ENCODE data around the gene DNAH5. TPM values are rescaled to one million over a fixed set of nuclear protein-coding genes. Genes with fewer than 3 reads are reported as not detected.

Gene DNAH5
- total and polyA plus RNA-seq, 2 experiments from 2014 or later = 0.56 to 0.97 TPM

- Histone ChIP-seq H3K27me3 (ENCODE audit: insufficient read depth) (no peaks in the 10 kb centered on the region), H4K20me1 (replicated peaks; ENCODE audit: insufficient read depth) (no peaks in the 10 kb centered on the region), H3K4me3 (no peak overlapping the region), H3K9me2 (ENCODE audit: insufficient read depth) (peaks cover 6% of the 10 kb centered on the region; the same call in 1 of the 2 replicates), H3K27ac (ENCODE audit: low read depth) (no peak overlapping the region), H3K36me3 (ENCODE audit: insufficient read depth) (no peaks in the 10 kb centered on the region), H3K4me1 (ENCODE audit: insufficient read depth) (no peaks in the 10 kb centered on the region), H3K79me2 (replicated peaks; ENCODE audit: insufficient read depth) (no peaks in the 10 kb centered on the region), H3F3A (replicated peaks; ENCODE audit: low read depth) (no peaks in the 10 kb centered on the region), H3K4me2 (no peak overlapping the region), H2AFZ (no peak overlapping the region)
- peaks cover 4% of the 10 kb centered on the region for H3K27me3 Mint-ChIP-seq (ENCODE audit: insufficient read depth, low read depth, poor library complexity)
- no peak for TF ChIP-seq JUNB (IDR thresholded peaks at IDR 0.05; ENCODE audit: unreplicated experiment)
- no peak for TF ChIP-seq ZNF114 (CRISPR knock-in tag; IDR thresholded peaks at IDR 0.05)
- TF ChIP-seq STAT1 (IDR thresholded peaks at IDR 0.05; ENCODE audit: unreplicated experiment) = no peak
- TF ChIP-seq EZH2 (IDR thresholded peaks at IDR 0.05; ENCODE audit: low read depth, unreplicated experiment) = no peak
- no peak for TF ChIP-seq NANOG (IDR thresholded peaks at IDR 0.05; ENCODE audit: borderline replicate concordance)
- TF ChIP-seq ETS1 (IDR thresholded peaks at IDR 0.05) = no peak
- TF ChIP-seq REST (IDR thresholded peaks at IDR 0.05; ENCODE audit: unreplicated experiment) = no peak
- TF ChIP-seq CTCF (conservative IDR thresholded peaks at IDR 0.05; ENCODE audit: low read depth in 2 of 2) = no peak
- TF ChIP-seq ZNF462 (CRISPR knock-in tag; IDR thresholded peaks at IDR 0.05) = no peak
- no peak for TF ChIP-seq CREB1 (CRISPR knock-in tag; IDR thresholded peaks at IDR 0.05; ENCODE audit: low read depth)
- TF ChIP-seq EZH2phosphoT487 (IDR thresholded peaks at IDR 0.05; ENCODE audit: unreplicated experiment) = no peak
- TF ChIP-seq ZNF331 (CRISPR knock-in tag; IDR thresholded peaks at IDR 0.05; ENCODE audit: low read depth) = no peak
- TF ChIP-seq POLR2AphosphoS5 (IDR thresholded peaks at IDR 0.05; ENCODE audit: low read depth) = no peak
- H3K9me3 Mint-ChIP-seq = no peaks in the 10 kb centered on the region
- no peaks in the 10 kb centered on the region for H3K36me3 Mint-ChIP-seq (ENCODE audit: low read depth)
- no peak overlapping the region for H3K27ac Mint-ChIP-seq
- H3K4me1 Mint-ChIP-seq = no peaks in the 10 kb centered on the region
- no peak for DNase-seq (ENCODE audit: low spot score)
- no peak overlapping the region for H3K4me3 Mint-ChIP-seq
- no peak for ATAC-seq
Observed at GRCh38 chr5:13700626-13701025, 243.9 kb downstream of the DNAH5 start.

All from GM23338 (cell line).